ENCODE data around the gene RBMS1.

Gene RBMS1

GRCh38 chr2:160336635-160337034 lies 157.0 kb downstream of the RBMS1 start:
- TF ChIP-seq CTCF (IDR thresholded peaks at IDR 0.05; ENCODE audit: extremely low read depth, missing control alignments) = no peak
- DNase-seq (ENCODE audit: low spot score) = no peak

GRCh38 chr2:160336105-160336504 lies 157.5 kb downstream of the RBMS1 start:
- TF ChIP-seq CTCF (IDR thresholded peaks at IDR 0.05; ENCODE audit: extremely low read depth, missing control alignments) = no peak
- no peak for DNase-seq (ENCODE audit: low spot score)

- no peak for TF ChIP-seq CTCF (IDR thresholded peaks at IDR 0.05; ENCODE audit: extremely low read depth, missing control alignments)
- no peak for DNase-seq (ENCODE audit: low spot score)
These were observed 158.2 kb downstream of the RBMS1 start for GRCh38 chr2:160335441-160335840.

GRCh38 chr2:160334028-160334741 lies 159.4 kb downstream of the RBMS1 start:
- no peak for TF ChIP-seq CTCF (IDR thresholded peaks at IDR 0.05; ENCODE audit: extremely low read depth, missing control alignments)
- no peak for DNase-seq (ENCODE audit: low spot score)

- DNase-seq (ENCODE audit: low spot score) = no peak
- no peak for TF ChIP-seq CTCF (IDR thresholded peaks at IDR 0.05; ENCODE audit: extremely low read depth, missing control alignments)
These were observed 160.1 kb downstream of the RBMS1 start for GRCh38 chr2:160333324-160334027.

GRCh38 chr2:160332318-160332717 lies 161.3 kb downstream of the RBMS1 start:
- no peak for TF ChIP-seq CTCF (IDR thresholded peaks at IDR 0.05; ENCODE audit: extremely low read depth, missing control alignments)
- DNase-seq (ENCODE audit: low spot score) = no peak

GRCh38 chr2:160331258-160332025 lies 162.2 kb downstream of the RBMS1 start:
- no peak for DNase-seq (ENCODE audit: low spot score)

More at GRCh38 chr2:160331258-160332025, 162.2 kb downstream of the RBMS1 start:
- no peak for TF ChIP-seq CTCF (IDR thresholded peaks at IDR 0.05; ENCODE audit: extremely low read depth, missing control alignments)
